Mesenchymal stem cell (in vitro differentiated cells and primary cell): ENCODE measurements around the gene DNAJC10. TPM values are rescaled to one million over a fixed set of nuclear protein-coding genes. Genes with fewer than 3 reads are reported as not detected.

Experiments used
- DNase-seq: peaks from one replicate; pipeline ENCODE4 v3.0.0-alpha.2; 2013
- H2AFZ ChIP-seq: one replicate; pipeline ENCODE4 v1.6.1; 2013; ENCODE audit warnings: low read depth, mild to moderate bottlenecking, control low read depth, inconsistent platforms, low read length, moderate library complexity
- H2AK5ac ChIP-seq: 2 replicates; pipeline ENCODE4 v1.6.1; 2013; ENCODE audit warnings: low read length, moderate library complexity, mild to moderate bottlenecking, inconsistent platforms; ENCODE audit not compliant: severe bottlenecking
- H2BK120ac ChIP-seq: one replicate; pipeline ENCODE4 v1.6.1; 2013; ENCODE audit warnings: low read depth, mild to moderate bottlenecking, inconsistent platforms, low read length, moderate library complexity
- H2BK12ac ChIP-seq, 2 experiments: one replicate each; pipeline ENCODE4 v1.6.1; 2013; ENCODE audit warnings: inconsistent platforms in 2 of 2, low read length in 2 of 2, mild to moderate bottlenecking in 2 of 2, moderate library complexity in 2 of 2, control low read depth in 1 of 2
- H2BK15ac ChIP-seq: one replicate; pipeline ENCODE4 v1.6.1; 2013; ENCODE audit warnings: mild to moderate bottlenecking, low read depth, inconsistent platforms; ENCODE audit not compliant: poor library complexity, severe bottlenecking
- H2BK5ac ChIP-seq: 2 replicates; pipeline ENCODE4 v1.6.1; 2013; ENCODE audit warnings: low read depth, mild to moderate bottlenecking, low read length, control low read depth, inconsistent platforms; ENCODE audit not compliant: poor library complexity, severe bottlenecking
- H3K14ac ChIP-seq, 2 experiments: one replicate each; pipeline ENCODE4 v1.6.1; 2013; ENCODE audit warnings: inconsistent platforms in 2 of 2, low read length in 2 of 2, control low read depth in 1 of 2, mild to moderate bottlenecking in 1 of 2, moderate library complexity in 1 of 2
- H3K18ac ChIP-seq, 2 experiments: one replicate each; pipeline ENCODE4 v1.6.1; 2013; ENCODE audit warnings: inconsistent platforms in 2 of 2, low read length in 2 of 2, control low read depth in 1 of 2, low read depth in 1 of 2, mild to moderate bottlenecking in 1 of 2
- H3K23ac ChIP-seq, 2 experiments: one replicate each; pipeline ENCODE4 v1.6.1; 2013; ENCODE audit warnings: inconsistent platforms in 2 of 2, low read length in 2 of 2, mild to moderate bottlenecking in 2 of 2, moderate library complexity in 2 of 2, control low read depth in 1 of 2
- H3K27ac ChIP-seq: 2 replicates; pipeline ENCODE4 v1.5.1; 2013; ENCODE audit warnings: mild to moderate bottlenecking, moderate library complexity, low read length, control low read depth, inconsistent platforms; ENCODE audit not compliant: poor library complexity, severe bottlenecking
- H3K27me3 ChIP-seq, 2 experiments: 2 replicates each; pipeline versions ENCODE4 v1.6.1 to v1.7.0; 2013; ENCODE audit warnings: low read length in 2 of 2, mild to moderate bottlenecking in 2 of 2, moderate library complexity in 2 of 2, control low read depth in 1 of 2, inconsistent platforms in 1 of 2; ENCODE audit not compliant: control insufficient read depth in 1 of 2, insufficient read depth in 1 of 2
- H3K36me3 ChIP-seq, 2 experiments: 2 replicates each; pipeline versions ENCODE4 v1.6.1 to v1.7.0; 2013; ENCODE audit warnings: low read length in 2 of 2, control low read depth in 1 of 2, inconsistent platforms in 1 of 2, low read depth in 1 of 2, mild to moderate bottlenecking in 1 of 2; ENCODE audit not compliant: insufficient read depth in 2 of 2, control insufficient read depth in 1 of 2
- H3K4ac ChIP-seq, 2 experiments: one replicate each; pipeline ENCODE4 v1.6.1; 2013; ENCODE audit warnings: inconsistent platforms in 2 of 2, low read length in 2 of 2, mild to moderate bottlenecking in 2 of 2, moderate library complexity in 2 of 2, control low read depth in 1 of 2, low read depth in 1 of 2
- H3K4me1 ChIP-seq: 2 replicates; pipeline ENCODE4 v1.6.1; 2013; ENCODE audit warnings: low read depth, low read length, control low read depth; ENCODE audit not compliant: control insufficient read depth, insufficient read depth
- H3K4me2 ChIP-seq: 2 replicates; pipeline ENCODE4 v1.6.1; 2013; ENCODE audit warnings: low read length, mild to moderate bottlenecking, inconsistent platforms; ENCODE audit not compliant: poor library complexity, severe bottlenecking
- H3K4me3 ChIP-seq, 2 experiments: 2 replicates each; pipeline versions ENCODE4 v1.5.1 to v1.7.0; 2013; ENCODE audit warnings: low read length in 2 of 2, mild to moderate bottlenecking in 2 of 2, control low read depth in 1 of 2, low read depth in 1 of 2; ENCODE audit not compliant: insufficient read depth in 1 of 2
- H3K79me1 ChIP-seq: replicated peaks from 2 replicates; pipeline ENCODE4 v1.6.1; 2013; ENCODE audit warnings: mild to moderate bottlenecking, control low read depth, low read length, inconsistent platforms; ENCODE audit not compliant: poor library complexity, severe bottlenecking
- H3K9ac ChIP-seq: 2 replicates; pipeline ENCODE4 v1.7.0; 2013; ENCODE audit warnings: mild to moderate bottlenecking, low read length, moderate library complexity
- H3K9me3 ChIP-seq: 2 replicates; pipeline ENCODE4 v1.7.0; 2013; ENCODE audit warnings: mild to moderate bottlenecking, low read length; ENCODE audit not compliant: control insufficient read depth
- H4K8ac ChIP-seq: one replicate; pipeline ENCODE4 v1.6.1; 2013; ENCODE audit warnings: inconsistent platforms, mild to moderate bottlenecking, low read length, moderate library complexity
- H4K91ac ChIP-seq: one replicate; pipeline ENCODE4 v1.6.1; 2013; ENCODE audit warnings: mild to moderate bottlenecking, low read length, inconsistent platforms
- WGBS: methylation state at CpG from one replicate; pipeline ENCODE4 v1.1.7; 2013; ENCODE audit warnings: mixed read lengths; 5-methylcytosine and 5-hydroxymethylcytosine counted together
- polyA plus RNA-seq, 2 experiments: library from polyadenylated mRNA; stranded (reverse); fragments of 200-250 nt; gene quantifications; one replicate each; pipeline ENCODE4 v1.2.3, GENCODE V29; 2013

DNAJC10 gene
- 101 TPM for polyA plus RNA-seq (2013, experiment 1 of 2)
- polyA plus RNA-seq (2013, experiment 2 of 2): 104 TPM

- H3K9me3 ChIP-seq: no peaks in the 10 kb centered on the region
Observed at GRCh38 chr2:182715892-182716649, at the start of gene DNAJC10. Gene DNAJC10, plus strand, starts transcription at chr2:182716257. Its CDS starts 1,830 bp downstream, at chr2:182718087.

GRCh38 chr2:182666674-182667314, 49.3 kb upstream of the DNAJC10 start:
- H3K4me3 ChIP-seq: no peak overlapping the region
- H3K36me3 ChIP-seq: no peaks in the 10 kb centered on the region
- no peak overlapping the region for H2BK15ac ChIP-seq
- no peak overlapping the region for H3K27ac ChIP-seq
- no peak overlapping the region for H3K4me2 ChIP-seq
- H3K9me3 ChIP-seq: no peaks in the 10 kb centered on the region
- no peaks in the 10 kb centered on the region for H3K27me3 ChIP-seq
- no peak overlapping the region for H2AFZ ChIP-seq
- H2BK120ac ChIP-seq: no peak overlapping the region
- no peak overlapping the region for H3K9ac ChIP-seq
- H4K8ac ChIP-seq: no peak overlapping the region
- peaks cover 4% of the 10 kb centered on the region for H3K4me1 ChIP-seq
- H2BK5ac ChIP-seq: no peak overlapping the region
- H2BK12ac ChIP-seq: no peak overlapping the region
- no peak overlapping the region for H4K91ac ChIP-seq
- no peak overlapping the region for H3K4ac ChIP-seq
- peak; percentile 36 for DNase-seq
- no peak overlapping the region for H3K14ac ChIP-seq
- no peak overlapping the region for H2AK5ac ChIP-seq
- no peaks in the 10 kb centered on the region for H3K79me1 ChIP-seq
- WGBS: no CpG with 5 or more reads among the region's 1 CpG
- no peak overlapping the region for H3K23ac ChIP-seq
- H3K18ac ChIP-seq: no peak overlapping the region

More at GRCh38 chr2:182715892-182716649, at the start of gene DNAJC10:
- H3K27me3 ChIP-seq: no peaks in the 10 kb centered on the region
- peak; percentile 95 for DNase-seq
- H3K4me3 ChIP-seq: peak within 1 kb of the TSS; percentile 93 to 100
- peak within 1 kb of the TSS; percentile 43 to 98 for H3K14ac ChIP-seq
- H2BK15ac ChIP-seq: peak within 1 kb of the TSS; percentile 97
- peak within 1 kb of the TSS; percentile 97 for H2AFZ ChIP-seq
- no peak within 1 kb of the TSS for H2AK5ac ChIP-seq
- peak within 1 kb of the TSS; percentile 39 for H2BK120ac ChIP-seq
- H2BK5ac ChIP-seq: peak within 1 kb of the TSS; percentile 33
- H3K9ac ChIP-seq: peak within 1 kb of the TSS; percentile 95
- peak within 1 kb of the TSS; percentile 99 for H3K4me2 ChIP-seq
- peak within 1 kb of the TSS; percentile 99 for H4K8ac ChIP-seq
- peaks cover 0 to 14% of the 10 kb centered on the region in 2 experiments for H3K36me3 ChIP-seq
- peaks cover 1% of the 10 kb centered on the region for H3K4me1 ChIP-seq
- peak within 1 kb of the TSS; percentile 93 for H3K27ac ChIP-seq
- WGBS: under 1% methylated on average over 66 of the region's 69 CpGs
- peak within 1 kb of the TSS; percentile 73 to 99 for H3K4ac ChIP-seq
- peak within 1 kb of the TSS; percentile 96 for H4K91ac ChIP-seq
- H3K23ac ChIP-seq: peak within 1 kb of the TSS in 1 of 2 experiments; percentile 99
- H3K79me1 ChIP-seq: peaks cover 2% of the 10 kb centered on the region
- peak within 1 kb of the TSS; percentile 94 to 99 for H3K18ac ChIP-seq
- peak within 1 kb of the TSS in 1 of 2 experiments; percentile 83 for H2BK12ac ChIP-seq

GRCh38 chr2:182667315-182667695, 48.8 kb upstream of the DNAJC10 start:
- Histone ChIP-seq H3K14ac (no peak overlapping the region), H3K4me3 (no peak overlapping the region)
- no peak for DNase-seq

GRCh38 chr2:182668671-182669070, 47.4 kb upstream of the DNAJC10 start:
- no peak overlapping the region for H3K14ac ChIP-seq
- no peak overlapping the region for H4K8ac ChIP-seq
- no peak overlapping the region for H4K91ac ChIP-seq
- no peak for DNase-seq
- no peak overlapping the region for H2BK12ac ChIP-seq
- no peak overlapping the region for H3K27ac ChIP-seq
- no peak overlapping the region for H3K18ac ChIP-seq
- no peaks in the 10 kb centered on the region for H3K36me3 ChIP-seq
- no peak overlapping the region for H2AFZ ChIP-seq
- peak overlapping the region in 1 of 2 experiments; percentile 5 for H3K23ac ChIP-seq
- H2BK120ac ChIP-seq: no peak overlapping the region
- WGBS: 78% methylated on average over 6 of the region's 6 CpGs
- H3K9ac ChIP-seq: no peak overlapping the region
- no peak overlapping the region for H3K4me2 ChIP-seq
- H3K9me3 ChIP-seq: no peaks in the 10 kb centered on the region
- no peak overlapping the region for H2BK15ac ChIP-seq
- peaks cover 4% of the 10 kb centered on the region for H3K4me1 ChIP-seq
- no peak overlapping the region for H3K4ac ChIP-seq
- H2AK5ac ChIP-seq: no peak overlapping the region
- H3K79me1 ChIP-seq: no peaks in the 10 kb centered on the region
- H3K4me3 ChIP-seq: no peak overlapping the region
- H3K27me3 ChIP-seq: no peaks in the 10 kb centered on the region
- no peak overlapping the region for H2BK5ac ChIP-seq

More at GRCh38 chr2:182667315-182667695, 48.8 kb upstream of the DNAJC10 start:
- Histone ChIP-seq H3K36me3 (no peaks in the 10 kb centered on the region), H3K4ac (no peak overlapping the region), H3K27me3 (no peaks in the 10 kb centered on the region), H2BK120ac (no peak overlapping the region), H3K23ac (no peak overlapping the region), H4K91ac (no peak overlapping the region), H2BK15ac (no peak overlapping the region), H3K9ac (no peak overlapping the region), H3K18ac (no peak overlapping the region), H3K27ac (no peak overlapping the region), H3K9me3 (no peaks in the 10 kb centered on the region), H4K8ac (no peak overlapping the region), H2AK5ac (no peak overlapping the region), H2BK12ac (no peak overlapping the region), H2BK5ac (no peak overlapping the region), H3K79me1 (no peaks in the 10 kb centered on the region), H2AFZ (no peak overlapping the region), H3K4me2 (no peak overlapping the region), H3K4me1 (peaks cover 4% of the 10 kb centered on the region)
- no CpG with 5 or more reads among the region's 1 CpG for WGBS
